Measurements from ENCODE around the gene CHID1. TPM values are rescaled to one million over a fixed set of nuclear protein-coding genes. Genes with fewer than 3 reads are reported as not detected.
A peak's percentile ranks its signal among the peaks of the same experiment; 100 is the strongest.

The CHID1 gene
- total RNA-seq, 2 experiments from 2014 or later = 30.6 to 71.1 TPM

GRCh38 chr11:912266-912665, 1.7 kb upstream of the CHID1 start:
- ChIA-PET POLR2A (interaction anchor here (1.2 kb wide), 1 partner anchor 15 kb away, joined by 4 read pairs; no protein-coding TSS in a partner anchor), CTCF (ENCODE audit: unreplicated experiment) (no interaction called here)
- Histone ChIP-seq H3K27ac (ENCODE audit: low read depth, low read length, poor library complexity, severe bottlenecking) (no peak overlapping the region), H3K9me3 (ENCODE audit: low read length) (no peaks in the 10 kb centered on the region), H3K36me3 (ENCODE audit: insufficient read depth, low read length) (no peaks in the 10 kb centered on the region; the same call in 1 of the 2 replicates), H3K9me2 (ENCODE audit: insufficient read depth, low read length) (no peaks in the 10 kb centered on the region), H3K4me3 (ENCODE audit: low read depth, low read length, poor library complexity, severe bottlenecking) (no peak overlapping the region), H2AFZ (ENCODE audit: low read length) (no peak overlapping the region), H3K4me1 (ENCODE audit: insufficient read depth, low read length, poor library complexity, severe bottlenecking) (peaks cover 35% of the 10 kb centered on the region), H3K4me2 (ENCODE audit: low read length) (peak overlapping the region; percentile 70), H4K20me1 (ENCODE audit: insufficient read depth, low read length) (no peaks in the 10 kb centered on the region; the same call in 1 of the 2 replicates), H3K79me2 (ENCODE audit: insufficient read depth, low read depth, low read length) (peaks cover 19% of the 10 kb centered on the region)
- DNase-seq (ENCODE audit: low spot score) = no peak
- no TSS peak for BruUV-seq (replicated peaks)
- TF ChIP-seq CTCF (conservative IDR thresholded peaks at IDR 0.05; ENCODE audit: low read length) (no peak), EZH2phosphoT487 (IDR thresholded peaks at IDR 0.05; ENCODE audit: borderline replicate concordance, low read depth, low read length) (no peak)
- intact Hi-C loops (cut with micrococcal nuclease; ENCODE audit: unreplicated experiment) = loop anchor here (5.0 kb wide), 1 partner anchor 405 kb away; the partner anchor contains the start of gene RNH1

- no peaks in the 10 kb centered on the region for H3K9me2 ChIP-seq (ENCODE audit: insufficient read depth, low read length)
- peak overlapping the region; percentile 88 for H3K4me3 ChIP-seq (ENCODE audit: low read depth, low read length, poor library complexity, severe bottlenecking)
- intact Hi-C loops (cut with micrococcal nuclease; ENCODE audit: unreplicated experiment) = loop anchor here (5.0 kb wide), 1 partner anchor 405 kb away; the partner anchor contains the start of gene RNH1
- no peaks in the 10 kb centered on the region; the same call in 1 of the 2 replicates for H4K20me1 ChIP-seq (ENCODE audit: insufficient read depth, low read length)
- peaks cover 19% of the 10 kb centered on the region for H3K79me2 ChIP-seq (ENCODE audit: insufficient read depth, low read depth, low read length)
- ChIA-PET POLR2A (interaction anchor here (1.2 kb wide), 1 partner anchor 15 kb away, joined by 4 read pairs; no protein-coding TSS in a partner anchor), CTCF (ENCODE audit: unreplicated experiment) (no interaction called here)
- DNase-seq (ENCODE audit: low spot score) = no peak
- H3K4me2 ChIP-seq (ENCODE audit: low read length) = peak overlapping the region; percentile 70
- BruUV-seq (replicated peaks) = no TSS peak
- H3K4me1 ChIP-seq (ENCODE audit: insufficient read depth, low read length, poor library complexity, severe bottlenecking) = peaks cover 35% of the 10 kb centered on the region
- peak overlapping the region; percentile 66; the same call in 1 of the 2 replicates for H2AFZ ChIP-seq (ENCODE audit: low read length)
- no peak overlapping the region for H3K27ac ChIP-seq (ENCODE audit: low read depth, low read length, poor library complexity, severe bottlenecking)
- H3K9me3 ChIP-seq (ENCODE audit: low read length) = no peaks in the 10 kb centered on the region
- peaks cover 2% of the 10 kb centered on the region; the same call in 1 of the 2 replicates for H3K36me3 ChIP-seq (ENCODE audit: insufficient read depth, low read length)
- TF ChIP-seq EZH2phosphoT487 (IDR thresholded peaks at IDR 0.05; ENCODE audit: borderline replicate concordance, low read depth, low read length) (no peak), CTCF (conservative IDR thresholded peaks at IDR 0.05; ENCODE audit: low read length) (no peak)
Measured at GRCh38 chr11:911890-912219, 1.2 kb upstream of the CHID1 start.

All from OCI-LY7 (cell line).